Neural crest cell (in vitro differentiated cells): ENCODE results near the gene GABRA6. TPM values are rescaled to one million over a fixed set of nuclear protein-coding genes. Genes with fewer than 3 reads are reported as not detected.

Source experiments
- DNase-seq: peaks from one replicate; pipeline ENCODE4 v3.0.0; 2021; ENCODE audit warnings: low read depth, mixed read lengths, low spot score
- H3K27ac Mint-ChIP-seq: one replicate; pipeline ENCODE4 v1.8.0; 2021; ENCODE audit warnings: mild to moderate bottlenecking, mixed read lengths; ENCODE audit not compliant: unreplicated experiment
- H3K27me3 Mint-ChIP-seq: 2 replicates; pipeline ENCODE4 v1.8.0; 2021; ENCODE audit warnings: low read depth, mild to moderate bottlenecking, mixed read lengths
- H3K36me3 Mint-ChIP-seq: 2 replicates; pipeline ENCODE4 v1.8.0; 2021; ENCODE audit warnings: low read depth, mild to moderate bottlenecking, mixed read lengths
- H3K4me1 Mint-ChIP-seq: 2 replicates; pipeline ENCODE4 v1.8.0; 2021; ENCODE audit warnings: mixed read lengths
- H3K4me3 Mint-ChIP-seq: one replicate; pipeline ENCODE4 v1.8.0; 2021; ENCODE audit warnings: mild to moderate bottlenecking, mixed read lengths
- H3K9me3 Mint-ChIP-seq: 2 replicates; pipeline ENCODE4 v1.8.0; 2021; ENCODE audit warnings: mixed read lengths
- CTCF ChIP-seq: fragments of 200-600 bp; sonication (generic); conservative IDR thresholded peaks from 2 replicates; pipeline ENCODE4 v1.5.0; 2021; ENCODE audit warnings: antibody characterized with exemption, mild to moderate bottlenecking
- total RNA-seq: library from RNA; stranded (reverse); gene quantifications from 2 replicates; pipeline ENCODE4 v1.2.1, GENCODE V29; 2021

The GABRA6 gene
- total RNA-seq, 1 donor from 2014 or later, result not detected

GRCh38 chr5:161719157-161719556 is 33.6 kb downstream of the GABRA6 start:
- H3K27ac Mint-ChIP-seq, result no peak overlapping the region
- H3K27me3 Mint-ChIP-seq, result peaks cover 4% of the 10 kb centered on the region
- DNase-seq, result no peak
- H3K4me3 Mint-ChIP-seq, result no peak overlapping the region
- H3K9me3 Mint-ChIP-seq, result no peaks in the 10 kb centered on the region
- H3K4me1 Mint-ChIP-seq, result no peaks in the 10 kb centered on the region
- no peaks in the 10 kb centered on the region for H3K36me3 Mint-ChIP-seq
- TF ChIP-seq CTCF, result no peak

GRCh38 chr5:161720460-161720859 is 34.9 kb downstream of the GABRA6 start:
- no peak for DNase-seq

GRCh38 chr5:161734741-161735140 is 49.2 kb downstream of the GABRA6 start:
- no peak overlapping the region for H3K4me3 Mint-ChIP-seq
- peaks cover 10% of the 10 kb centered on the region for H3K27me3 Mint-ChIP-seq
- no peak for DNase-seq
- no peak overlapping the region for H3K27ac Mint-ChIP-seq
- no peaks in the 10 kb centered on the region for H3K9me3 Mint-ChIP-seq
- TF ChIP-seq CTCF, result no peak
- H3K36me3 Mint-ChIP-seq, result no peaks in the 10 kb centered on the region
- no peaks in the 10 kb centered on the region for H3K4me1 Mint-ChIP-seq

More at GRCh38 chr5:161720460-161720859, 34.9 kb downstream of the GABRA6 start:
- H3K27me3 Mint-ChIP-seq, result peaks cover 4% of the 10 kb centered on the region
- no peaks in the 10 kb centered on the region for H3K4me1 Mint-ChIP-seq
- H3K4me3 Mint-ChIP-seq, result no peak overlapping the region
- no peak overlapping the region for H3K27ac Mint-ChIP-seq
- TF ChIP-seq CTCF, result no peak
- no peaks in the 10 kb centered on the region for H3K36me3 Mint-ChIP-seq
- no peaks in the 10 kb centered on the region for H3K9me3 Mint-ChIP-seq

GRCh38 chr5:161740433-161740832 is 54.9 kb downstream of the GABRA6 start:
- Mint-ChIP-seq H3K36me3 (no peaks in the 10 kb centered on the region), H3K4me3 (no peak overlapping the region), H3K27me3 (peaks cover 12% of the 10 kb centered on the region), H3K27ac (no peak overlapping the region), H3K4me1 (no peaks in the 10 kb centered on the region), H3K9me3 (peaks cover 3% of the 10 kb centered on the region)
- no peak for TF ChIP-seq CTCF
- DNase-seq, result no peak

GRCh38 chr5:161744276-161744675 is 58.8 kb downstream of the GABRA6 start:
- TF ChIP-seq CTCF, result no peak
- H3K9me3 Mint-ChIP-seq, result peaks cover 3% of the 10 kb centered on the region
- no peaks in the 10 kb centered on the region for H3K36me3 Mint-ChIP-seq
- H3K4me1 Mint-ChIP-seq, result no peaks in the 10 kb centered on the region
- H3K4me3 Mint-ChIP-seq, result no peak overlapping the region
- DNase-seq, result no peak
- no peak overlapping the region for H3K27ac Mint-ChIP-seq
- H3K27me3 Mint-ChIP-seq, result peaks cover 8% of the 10 kb centered on the region

- DNase-seq, result no peak
- Mint-ChIP-seq H3K4me3 (no peak overlapping the region), H3K9me3 (peaks cover 3% of the 10 kb centered on the region), H3K27me3 (peaks cover 2% of the 10 kb centered on the region), H3K36me3 (no peaks in the 10 kb centered on the region), H3K4me1 (no peaks in the 10 kb centered on the region), H3K27ac (no peak overlapping the region)
- no peak for TF ChIP-seq CTCF
These were observed 59.9 kb downstream of the GABRA6 start for GRCh38 chr5:161745392-161745791.
